NCI-H2081 (cell line): Measurements from ENCODE around the gene LGALS7B.
"Not testable (repeated sequence)": the region's sequence is repeated elsewhere in the genome, so short reads cannot be mapped to it uniquely, and the experiment has no call there.

ENCODE experiments used
- DNase-seq, 2 experiments: peaks; one replicate each; lab custom pipeline; 2025; lab: John Stamatoyannopoulos, UW

Gene LGALS7B

GRCh38 chr19:38788478-38789243 lies at the start of gene LGALS7B:
Gene LGALS7B, plus strand, starts transcription at chr19:38789200. Its CDS starts 27 bp downstream, at chr19:38789227.
- DNase-seq, result no peak

DNA sequence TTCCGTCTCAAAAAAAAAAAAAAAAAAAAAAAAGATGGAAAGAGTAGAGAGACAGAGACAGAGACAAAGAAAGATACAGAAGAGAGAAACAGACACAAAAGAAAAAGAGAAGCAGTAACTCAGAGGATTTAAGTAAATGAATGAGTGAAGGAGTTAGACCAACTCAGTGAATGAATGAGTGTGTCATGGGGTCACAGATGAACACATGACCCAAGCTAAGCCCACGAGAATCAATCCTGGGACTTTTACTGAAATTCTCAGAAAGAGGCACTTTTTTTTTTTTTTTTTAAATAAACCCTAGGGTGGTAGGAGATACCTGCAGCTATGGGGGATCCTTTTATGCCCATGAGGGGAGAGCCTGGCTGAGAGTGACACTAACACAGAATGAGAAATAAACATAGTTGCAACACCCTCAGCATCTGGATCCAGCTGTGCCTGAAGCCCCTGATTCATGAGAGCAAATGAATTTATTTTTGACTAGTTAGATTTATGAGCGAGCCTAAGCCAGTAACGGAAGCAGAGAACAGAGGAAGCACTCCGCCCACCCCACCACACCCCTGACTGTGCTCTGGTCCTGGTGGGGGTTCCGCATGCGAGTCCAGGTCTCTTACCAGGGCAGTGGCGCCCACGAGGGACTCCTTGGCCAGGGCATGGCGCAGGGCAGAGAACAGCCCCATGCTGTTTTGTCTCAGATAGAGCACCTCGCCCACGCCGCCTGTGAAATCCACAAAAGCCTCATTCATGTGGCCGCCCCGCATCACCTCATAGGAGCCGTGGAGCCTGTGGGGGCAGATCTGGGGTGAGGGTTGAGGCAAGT lies 49.4 kb upstream of the LGALS7B start:
- no peak for DNase-seq

DNA sequence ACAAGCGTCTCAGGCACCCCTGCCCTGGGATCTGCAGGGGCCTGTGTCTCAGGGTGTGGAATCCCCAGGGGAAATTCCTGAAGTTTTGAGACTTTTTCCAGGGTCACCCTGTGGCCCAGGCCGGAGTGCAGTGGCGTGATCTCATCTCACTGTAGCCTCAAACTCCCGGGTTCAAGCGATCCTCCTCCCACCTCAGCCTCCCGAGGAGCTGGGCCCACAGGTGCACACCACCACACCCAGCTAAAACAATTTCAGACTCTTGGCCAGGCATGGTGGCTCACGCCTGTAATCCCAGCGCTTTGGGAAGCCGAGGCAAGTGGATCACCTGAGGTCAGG lies 48.8 kb upstream of the LGALS7B start:
- no peak for DNase-seq

DNA sequence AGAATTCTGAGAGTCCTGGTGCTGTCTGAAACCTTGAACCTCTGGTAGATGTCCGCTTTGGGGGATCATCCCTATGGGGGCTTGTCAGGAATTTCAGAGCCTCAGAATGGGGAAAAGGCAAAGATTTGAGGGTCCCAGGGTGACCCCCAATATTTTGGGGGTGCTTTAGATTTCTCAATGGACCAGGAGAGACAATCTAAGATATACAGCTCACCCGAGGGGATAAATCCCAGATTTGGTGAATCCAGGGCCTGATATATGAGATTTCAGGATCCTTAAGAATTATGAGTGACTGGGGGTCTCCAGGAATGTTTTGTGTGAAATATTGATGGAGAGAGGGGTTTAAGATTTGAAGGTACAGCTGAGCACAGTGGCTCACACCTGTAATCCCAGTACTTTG lies 48.1 kb upstream of the LGALS7B start:
- no peak for DNase-seq

DNA sequence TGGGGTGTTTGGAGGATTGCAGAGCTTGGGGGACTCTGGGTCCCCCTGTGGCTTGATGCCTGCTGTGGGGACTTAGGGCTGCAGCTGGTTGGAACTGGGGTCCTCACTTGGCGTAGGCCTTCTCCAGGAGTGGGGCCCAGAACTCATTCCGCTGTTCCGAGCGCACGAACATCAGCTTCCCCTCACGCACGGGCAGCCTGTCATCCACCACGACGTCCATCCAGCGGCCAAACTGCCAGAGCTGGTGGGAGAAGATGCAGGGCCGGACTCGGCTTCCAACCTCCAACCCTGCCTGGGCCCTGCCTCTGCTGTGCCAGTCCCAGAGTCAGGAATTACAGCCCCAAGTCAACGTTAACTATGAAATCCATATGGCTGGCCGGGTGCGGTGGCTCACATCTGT lies 47.3 kb upstream of the LGALS7B start:
- no peak for DNase-seq

DNA sequence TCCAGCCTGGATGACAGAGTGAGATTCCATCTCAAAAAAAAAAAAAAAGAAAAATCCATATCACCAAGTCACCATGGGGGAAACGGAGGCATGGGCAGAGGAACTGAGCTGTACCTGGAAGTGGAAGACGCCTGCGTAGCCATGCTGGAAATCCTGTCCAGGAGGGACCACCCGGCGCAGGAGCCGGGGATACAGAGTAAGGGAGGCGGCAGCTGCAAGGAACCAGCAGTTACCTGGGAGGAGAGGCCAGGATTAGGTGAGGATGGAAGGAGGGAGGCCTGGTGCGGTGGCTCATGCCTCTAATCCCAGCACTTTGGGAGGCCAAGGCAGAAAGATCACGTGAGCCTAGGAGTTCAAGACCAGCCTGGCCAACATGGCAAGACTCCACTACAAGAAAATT lies 46.7 kb upstream of the LGALS7B start:
- DNase-seq, result no peak

DNA sequence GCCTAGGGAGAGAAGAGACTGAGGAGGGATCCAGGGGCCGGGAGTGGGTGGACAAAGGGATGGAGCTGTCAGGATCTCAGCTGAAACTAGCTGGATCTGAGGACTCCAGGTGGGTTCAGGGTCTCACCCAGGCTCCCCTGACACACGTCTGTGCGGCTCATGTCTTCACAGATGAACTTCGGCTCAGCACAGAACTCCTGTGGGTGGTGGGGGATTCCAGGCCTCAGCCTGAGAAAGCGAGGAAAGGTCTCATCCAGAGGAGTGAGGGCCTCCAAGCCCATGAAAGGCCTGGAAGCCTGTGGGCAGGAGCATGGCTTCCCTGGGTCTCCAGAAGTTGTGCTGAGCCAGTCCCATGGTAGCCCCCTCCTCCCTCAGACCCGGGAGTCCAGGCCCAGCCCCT lies 46.1 kb upstream of the LGALS7B start:
- no peak for DNase-seq

- no peak for DNase-seq
Measured at GRCh38 chr19:38743394-38744297, 45.4 kb upstream of the LGALS7B start.

DNA sequence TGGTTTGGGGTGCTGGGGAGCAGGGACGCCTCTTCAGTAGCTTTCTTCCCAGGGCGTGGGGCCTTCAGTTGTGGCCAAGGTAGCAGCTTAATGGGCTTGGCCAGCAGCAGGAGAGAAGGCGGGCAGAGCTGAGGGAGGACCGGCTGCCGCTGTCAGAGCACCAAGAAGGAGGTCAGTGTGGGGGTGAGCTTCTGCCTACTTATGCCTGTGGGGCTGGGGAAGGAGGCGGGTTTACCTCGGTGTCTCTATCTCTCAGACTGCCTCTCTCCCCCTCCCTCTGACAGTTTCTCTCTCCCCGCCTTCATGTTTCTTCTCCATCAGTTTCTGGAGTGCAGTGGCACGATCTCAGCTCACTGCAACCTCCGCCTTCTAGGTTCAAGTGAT lies 44.7 kb upstream of the LGALS7B start, which contains the start of gene CAPN12:
Gene CAPN12 (minus strand): TSS at position 177 of the 384 bp plus-strand sequence. CDS start 309 bp downstream, outside the sequence.
- no peak for DNase-seq

GRCh38 chr19:38744874-38745273 lies 44.1 kb upstream of the LGALS7B start:
- DNase-seq, result no peak

DNA sequence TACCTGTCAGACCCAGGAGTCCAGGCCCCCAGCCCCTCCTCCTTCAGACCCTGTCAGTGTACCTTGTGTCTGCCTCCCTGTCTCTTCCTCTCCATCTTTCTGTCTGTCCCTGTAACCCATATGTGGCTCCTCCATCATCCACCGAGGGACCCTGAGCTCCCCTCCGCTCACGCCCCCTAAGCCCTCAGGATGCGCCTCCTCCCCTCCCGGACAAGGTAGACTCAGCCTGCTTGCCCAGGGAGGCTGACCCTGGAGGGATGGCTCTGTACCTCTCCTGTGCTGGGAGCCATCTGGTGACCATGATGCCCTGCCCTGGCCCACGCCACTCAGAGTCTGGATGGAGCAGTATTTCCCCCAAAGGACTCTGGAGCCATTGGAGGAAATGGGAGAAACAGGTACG lies 43.7 kb upstream of the LGALS7B start:
- DNase-seq, result no peak

DNA sequence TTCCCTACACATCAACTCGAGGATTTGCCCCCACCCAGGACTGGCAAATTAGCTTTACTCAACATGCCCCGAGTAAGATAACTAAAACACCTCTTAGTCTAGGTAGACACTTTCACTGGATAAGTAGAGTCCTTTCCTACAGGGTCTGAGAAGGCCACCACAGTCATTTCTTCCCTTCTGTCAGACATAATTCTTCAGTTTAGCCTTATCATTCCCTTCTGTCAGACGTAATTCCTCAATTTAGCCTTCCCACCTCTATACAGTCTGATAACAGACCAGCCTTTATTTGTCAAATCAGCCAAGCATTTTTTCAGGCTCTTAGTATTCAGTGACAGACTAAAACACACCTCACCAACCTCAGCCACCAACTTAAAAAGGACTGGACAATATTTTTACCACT lies 35.2 kb upstream of the LGALS7B start:
- DNase-seq, result not testable (repeated sequence)

GRCh38 chr19:38754196-38754595 lies 34.8 kb upstream of the LGALS7B start:
- not testable (repeated sequence) for DNase-seq

DNA sequence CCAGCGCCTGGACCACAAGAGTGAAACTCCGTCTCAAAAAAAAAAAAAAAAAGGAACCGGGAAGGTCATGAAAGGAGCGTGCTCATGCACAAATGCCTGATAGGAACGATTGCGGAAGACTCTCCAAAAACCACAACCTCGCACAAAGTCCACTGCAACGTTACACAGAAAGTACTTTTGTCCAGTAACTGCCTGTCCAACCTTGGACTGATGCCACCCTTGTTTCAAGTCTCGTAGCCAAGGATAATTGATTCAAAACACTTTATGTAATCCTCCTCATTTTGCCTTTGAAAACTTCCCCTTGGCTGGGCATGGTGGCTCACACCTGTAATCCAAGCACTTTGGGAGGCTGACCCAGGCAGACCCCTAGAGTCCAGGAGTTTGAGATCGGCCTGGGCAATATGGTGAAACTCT lies 29.4 kb upstream of the LGALS7B start:
- DNase-seq, result no peak

GRCh38 chr19:38760805-38761517 lies 28.0 kb upstream of the LGALS7B start:
- DNase-seq, result not testable (repeated sequence)

DNA sequence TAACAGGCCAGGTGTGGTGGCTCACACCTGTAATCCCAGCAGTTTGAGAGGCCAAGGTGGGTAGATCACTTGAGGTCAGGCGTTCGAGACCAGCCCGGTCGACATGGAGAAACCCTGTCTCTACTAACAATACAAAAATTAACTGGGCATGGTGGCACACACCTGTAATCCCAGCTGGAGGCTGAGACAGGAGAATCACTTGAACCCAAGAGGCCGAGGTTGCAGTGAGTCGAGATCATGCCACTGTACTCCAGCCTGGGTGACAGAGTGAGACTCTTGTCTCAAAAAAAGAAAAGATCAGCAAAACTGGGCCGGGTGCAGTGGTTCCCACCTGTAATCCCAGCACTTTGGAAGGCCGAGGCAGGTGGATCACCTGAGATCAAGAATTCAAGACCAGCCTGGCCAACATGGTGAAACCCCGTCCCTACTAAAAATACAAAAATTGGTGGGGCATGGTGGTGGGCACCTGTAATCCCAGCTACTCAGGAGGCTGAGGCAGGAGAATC lies 27.1 kb upstream of the LGALS7B start:
- not testable (repeated sequence) for DNase-seq

DNA sequence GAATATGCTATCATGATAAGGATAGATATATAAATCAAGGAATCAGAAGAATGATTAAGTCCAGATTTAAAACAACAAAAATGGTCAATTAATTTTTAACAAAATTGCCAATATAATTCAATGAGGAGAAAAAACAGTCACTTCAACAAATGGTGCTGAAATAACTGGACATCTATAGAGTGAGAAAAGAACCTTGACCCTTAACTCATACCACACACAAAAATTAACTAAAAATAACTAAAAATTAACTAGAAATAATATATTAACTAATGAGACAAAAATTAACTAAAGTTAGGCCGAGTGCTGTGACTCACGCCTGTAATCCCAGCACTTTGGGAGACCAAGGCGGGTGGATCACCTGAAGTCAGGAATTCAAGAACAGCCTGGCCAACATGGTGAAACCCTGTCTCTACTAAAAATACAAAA lies 25.2 kb upstream of the LGALS7B start:
- no peak for DNase-seq

DNA sequence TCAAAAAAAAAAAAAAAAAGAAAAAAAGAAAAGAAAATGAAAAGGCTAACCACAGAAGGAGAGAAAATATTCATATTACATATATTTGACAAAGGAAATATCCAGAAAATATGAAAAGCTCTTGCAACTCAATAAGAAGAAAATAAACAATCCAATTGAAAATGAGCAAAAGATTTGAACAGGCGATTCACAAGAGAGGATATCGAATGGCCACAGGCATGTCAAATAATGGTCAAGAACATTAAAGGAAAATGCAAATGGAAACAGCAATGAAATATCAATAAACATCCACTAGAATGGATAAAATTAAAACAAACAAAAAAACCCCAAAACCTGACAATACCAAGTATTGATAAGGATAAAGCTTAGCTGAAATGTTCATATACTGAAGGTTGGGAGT lies 23.8 kb upstream of the LGALS7B start:
- DNase-seq, result no peak

DNA sequence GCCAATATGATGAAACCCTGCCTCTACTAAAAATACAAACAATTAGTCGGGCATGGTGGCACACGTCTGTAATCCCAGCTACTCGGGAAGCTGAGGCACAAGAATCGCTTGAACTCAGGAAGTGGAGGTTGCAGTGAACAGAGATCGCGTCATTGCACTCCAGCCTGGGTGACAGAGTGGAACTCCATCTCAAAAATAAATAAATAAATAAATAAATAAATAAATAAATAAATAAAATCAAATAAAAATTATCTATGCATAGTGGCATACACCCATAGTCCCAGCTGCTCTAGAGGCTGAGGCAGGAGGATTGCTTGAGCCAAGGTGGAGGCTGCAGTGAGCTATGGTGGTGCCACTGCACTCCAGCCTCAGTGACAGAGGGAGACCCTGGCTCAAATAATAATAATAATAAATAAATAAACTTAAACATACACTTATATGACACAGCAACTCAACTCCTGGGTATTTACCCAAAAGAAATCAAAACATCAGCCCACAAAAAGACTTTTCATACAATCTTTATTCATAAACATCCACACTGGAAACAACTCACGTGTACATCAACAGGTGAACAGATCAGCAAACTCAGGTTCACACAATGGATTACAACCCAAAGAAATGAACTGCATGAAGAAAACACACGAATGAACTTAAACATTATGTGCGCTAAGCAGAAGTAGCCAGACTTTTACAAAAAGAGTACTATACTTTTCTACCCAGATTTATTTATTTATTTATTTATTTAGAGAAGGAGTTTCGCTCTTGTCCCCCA lies 22.5 kb upstream of the LGALS7B start:
- DNase-seq, result no peak

GRCh38 chr19:38769635-38770211 lies 19.3 kb upstream of the LGALS7B start:
- no peak for DNase-seq
